ENCODE data around the gene ZNF555. TPM values are rescaled to one million over a fixed set of nuclear protein-coding genes. Genes with fewer than 3 reads are reported as not detected.
"Not testable (repeated sequence)": the region's sequence is repeated elsewhere in the genome, so short reads cannot be mapped to it uniquely, and the experiment has no call there.

The ZNF555 gene
- 4.9 TPM for polyA plus RNA-seq (2013, experiment 1 of 2)
- 4.8 TPM for polyA plus RNA-seq (2013, experiment 2 of 2)

GRCh38 chr19:2840794-2841791 is at the start of gene ZNF555:
Gene ZNF555, plus strand, starts transcription at chr19:2841475. Its CDS starts 98 bp downstream, at chr19:2841573.
- Histone ChIP-seq H2BK5ac (ENCODE audit: low read length) (peak within 1 kb of the TSS; percentile 87), H3K9me3 (replicated peaks in 1 of 2; ENCODE audit: control insufficient read depth in 2 of 2, insufficient read depth in 1 of 2, low read depth in 1 of 2, low read length in 2 of 2) (peaks cover 17 to 62% of the 10 kb centered on the region in 2 donors), H4K91ac (ENCODE audit: low read depth, low read length, poor library complexity) (no peak within 1 kb of the TSS), H3K4me2 (ENCODE audit: insufficient read depth, low read length, poor library complexity, severe bottlenecking) (peak within 1 kb of the TSS; percentile 73), H2BK15ac (ENCODE audit: low read length) (no peak within 1 kb of the TSS), H2BK120ac (ENCODE audit: low read depth, low read length) (peak within 1 kb of the TSS; percentile 50), H3K4me1 (ENCODE audit: control insufficient read depth in 2 of 2, insufficient read depth in 1 of 2, low read depth in 1 of 2, low read length in 2 of 2) (peaks cover 0 to 2% of the 10 kb centered on the region in 2 donors), H3K4me3 (ENCODE audit: low read length in 2 of 2) (peak within 1 kb of the TSS; percentile 97 to 98), H3K36me3 (replicated peaks in 1 of 2; ENCODE audit: control insufficient read depth in 2 of 2, insufficient read depth in 2 of 2, low read length in 2 of 2) (peaks cover 3 to 30% of the 10 kb centered on the region in 2 donors), H2AK5ac (ENCODE audit: low read depth, low read length) (peak within 1 kb of the TSS; percentile 74), H2BK12ac (ENCODE audit: low read length) (no peak within 1 kb of the TSS), H2AFZ (ENCODE audit: low read length) (peak within 1 kb of the TSS; percentile 100), H3K9ac (ENCODE audit: low read depth, low read length, poor library complexity) (peak within 1 kb of the TSS; percentile 90), H4K8ac (ENCODE audit: low read depth, low read length) (peak within 1 kb of the TSS; percentile 30), H3K79me1 (ENCODE audit: low read depth, low read length) (peaks cover 3% of the 10 kb centered on the region), H3K23ac (ENCODE audit: low read depth, low read length, poor library complexity) (peak within 1 kb of the TSS; percentile 73), H3K14ac (ENCODE audit: low read length) (peak within 1 kb of the TSS; percentile 91), H3K4ac (ENCODE audit: low read length) (no peak within 1 kb of the TSS), H3K18ac (ENCODE audit: low read length) (peak within 1 kb of the TSS; percentile 98), H3K27ac (replicated peaks; ENCODE audit: low read length) (peak within 1 kb of the TSS; percentile 87), H3K27me3 (ENCODE audit: control insufficient read depth in 3 of 3, insufficient read depth in 3 of 3, low read depth in 1 of 3, low read length in 3 of 3) (peaks cover 0 to 6% (median 0%) of the 10 kb centered on the region in 3 experiments)
- no CpG with 5 or more reads among the region's 106 CpGs for WGBS, 2 donors (ENCODE audit: extremely low coverage in 2 of 2, insufficient read length in 2 of 2, insufficient replicate concordance in 1 of 2)
- DNase-seq (ENCODE audit: low spot score): peak; percentile 97

DNA sequence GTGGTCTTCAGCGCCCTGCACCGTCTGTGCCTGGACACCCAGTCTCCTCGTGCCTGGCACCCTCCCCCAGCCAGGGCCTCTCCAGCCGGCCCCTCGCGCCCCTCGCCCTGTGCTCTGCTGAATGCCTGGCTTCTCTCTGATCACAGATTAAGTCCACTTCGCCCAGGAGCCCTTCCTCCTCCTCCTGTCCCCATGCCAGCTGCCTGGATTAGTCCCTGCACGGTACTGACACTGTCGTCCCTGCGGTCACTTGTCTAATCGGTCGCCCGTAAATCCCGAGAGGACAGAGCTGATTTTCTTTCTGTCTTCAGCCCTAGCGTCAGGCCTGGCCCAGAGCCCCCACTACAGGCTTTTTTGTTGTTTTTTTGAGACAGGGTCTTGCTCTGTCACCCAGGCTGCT is 49.4 kb upstream of the ZNF555 start:
- H2AK5ac ChIP-seq (ENCODE audit: low read depth, low read length): no peak overlapping the region
- H2BK15ac ChIP-seq (ENCODE audit: low read length): no peak overlapping the region
- H2BK12ac ChIP-seq (ENCODE audit: low read length): no peak overlapping the region
- H2AFZ ChIP-seq (ENCODE audit: low read length): no peak overlapping the region
- H3K79me1 ChIP-seq (ENCODE audit: low read depth, low read length): peaks cover 22% of the 10 kb centered on the region
- no peak overlapping the region for H3K4me2 ChIP-seq (ENCODE audit: insufficient read depth, low read length, poor library complexity, severe bottlenecking)
- no CpG with 5 or more reads among the region's 16 CpGs for WGBS, 2 donors (ENCODE audit: extremely low coverage in 2 of 2, insufficient read length in 2 of 2, insufficient replicate concordance in 1 of 2)
- DNase-seq (ENCODE audit: low spot score): no peak
- no peak overlapping the region for H3K27ac ChIP-seq (replicated peaks; ENCODE audit: low read length)
- H3K4ac ChIP-seq (ENCODE audit: low read length): no peak overlapping the region
- H4K8ac ChIP-seq (ENCODE audit: low read depth, low read length): no peak overlapping the region
- H4K91ac ChIP-seq (ENCODE audit: low read depth, low read length, poor library complexity): no peak overlapping the region
- H2BK5ac ChIP-seq (ENCODE audit: low read length): no peak overlapping the region
- no peaks in the 10 kb centered on the region for H3K9me3 ChIP-seq (replicated peaks in 1 of 2; ENCODE audit: control insufficient read depth in 2 of 2, insufficient read depth in 1 of 2, low read depth in 1 of 2, low read length in 2 of 2)
- no peaks in the 10 kb centered on the region for H3K4me1 ChIP-seq (ENCODE audit: control insufficient read depth in 2 of 2, insufficient read depth in 1 of 2, low read depth in 1 of 2, low read length in 2 of 2)
- H3K4me3 ChIP-seq (ENCODE audit: low read length in 2 of 2): no peak overlapping the region
- peaks cover 43 to 91% of the 10 kb centered on the region in 2 donors for H3K36me3 ChIP-seq (replicated peaks in 1 of 2; ENCODE audit: control insufficient read depth in 2 of 2, insufficient read depth in 2 of 2, low read length in 2 of 2)
- H2BK120ac ChIP-seq (ENCODE audit: low read depth, low read length): no peak overlapping the region
- H3K14ac ChIP-seq (ENCODE audit: low read length): no peak overlapping the region
- no peak overlapping the region for H3K9ac ChIP-seq (ENCODE audit: low read depth, low read length, poor library complexity)
- peak overlapping the region; percentile 31 for H3K23ac ChIP-seq (ENCODE audit: low read depth, low read length, poor library complexity)
- H3K27me3 ChIP-seq (ENCODE audit: control insufficient read depth in 3 of 3, insufficient read depth in 3 of 3, low read depth in 1 of 3, low read length in 3 of 3): no peaks in the 10 kb centered on the region
- no peak overlapping the region for H3K18ac ChIP-seq (ENCODE audit: low read length)

DNA sequence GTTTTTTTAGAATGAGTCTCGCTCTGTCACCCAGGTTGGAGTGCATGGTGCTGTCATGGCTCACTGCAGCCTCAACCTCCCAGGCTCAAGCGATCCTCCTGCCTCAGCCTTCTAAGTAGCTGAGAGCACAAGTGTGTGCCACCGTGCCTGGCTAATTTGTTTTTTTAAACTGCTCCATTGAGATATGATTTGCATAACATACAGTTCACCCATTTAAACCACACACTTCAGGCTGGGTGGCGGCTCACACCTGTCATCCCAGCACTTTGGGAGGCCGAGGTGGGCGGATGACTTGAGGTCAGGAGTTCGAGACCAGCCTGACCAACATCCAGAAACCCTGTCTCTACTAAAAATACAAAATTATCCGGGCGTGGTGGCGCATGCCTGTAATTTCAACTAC is 48.6 kb upstream of the ZNF555 start:
- not testable (repeated sequence) for H3K27me3 ChIP-seq (ENCODE audit: control insufficient read depth in 3 of 3, insufficient read depth in 3 of 3, low read depth in 1 of 3, low read length in 3 of 3); DNase-seq (ENCODE audit: low spot score); H3K9ac ChIP-seq (ENCODE audit: low read depth, low read length, poor library complexity); H2AK5ac ChIP-seq (ENCODE audit: low read depth, low read length); H2BK12ac ChIP-seq (ENCODE audit: low read length); H3K4ac ChIP-seq (ENCODE audit: low read length); H3K23ac ChIP-seq (ENCODE audit: low read depth, low read length, poor library complexity); H2BK15ac ChIP-seq (ENCODE audit: low read length); H3K18ac ChIP-seq (ENCODE audit: low read length); H3K9me3 ChIP-seq (replicated peaks in 1 of 2; ENCODE audit: control insufficient read depth in 2 of 2, insufficient read depth in 1 of 2, low read depth in 1 of 2, low read length in 2 of 2); H2BK5ac ChIP-seq (ENCODE audit: low read length); H3K4me3 ChIP-seq (ENCODE audit: low read length in 2 of 2); H2AFZ ChIP-seq (ENCODE audit: low read length); H3K4me2 ChIP-seq (ENCODE audit: insufficient read depth, low read length, poor library complexity, severe bottlenecking); H2BK120ac ChIP-seq (ENCODE audit: low read depth, low read length); H4K8ac ChIP-seq (ENCODE audit: low read depth, low read length); H3K4me1 ChIP-seq (ENCODE audit: control insufficient read depth in 2 of 2, insufficient read depth in 1 of 2, low read depth in 1 of 2, low read length in 2 of 2); H3K27ac ChIP-seq (replicated peaks; ENCODE audit: low read length); H4K91ac ChIP-seq (ENCODE audit: low read depth, low read length, poor library complexity); H3K14ac ChIP-seq (ENCODE audit: low read length)
- Histone ChIP-seq H3K36me3 (replicated peaks in 1 of 2; ENCODE audit: control insufficient read depth in 2 of 2, insufficient read depth in 2 of 2, low read length in 2 of 2) (peaks cover 48 to 91% of the 10 kb centered on the region in 2 donors), H3K79me1 (ENCODE audit: low read depth, low read length) (peaks cover 22% of the 10 kb centered on the region)
- WGBS, 2 donors (ENCODE audit: extremely low coverage in 2 of 2, insufficient read length in 2 of 2, insufficient replicate concordance in 1 of 2): no CpG with 5 or more reads among the region's 10 CpGs

- H3K4me1 ChIP-seq (ENCODE audit: control insufficient read depth in 2 of 2, insufficient read depth in 1 of 2, low read depth in 1 of 2, low read length in 2 of 2): no peaks in the 10 kb centered on the region
- H4K8ac ChIP-seq (ENCODE audit: low read depth, low read length): no peak overlapping the region
- H3K9ac ChIP-seq (ENCODE audit: low read depth, low read length, poor library complexity): no peak overlapping the region
- H3K36me3 ChIP-seq (replicated peaks in 1 of 2; ENCODE audit: control insufficient read depth in 2 of 2, insufficient read depth in 2 of 2, low read length in 2 of 2): peaks cover 49 to 91% of the 10 kb centered on the region in 2 donors
- H2BK120ac ChIP-seq (ENCODE audit: low read depth, low read length): no peak overlapping the region
- no peak overlapping the region for H2AFZ ChIP-seq (ENCODE audit: low read length)
- no peak overlapping the region for H2BK5ac ChIP-seq (ENCODE audit: low read length)
- no peak overlapping the region for H4K91ac ChIP-seq (ENCODE audit: low read depth, low read length, poor library complexity)
- H3K27me3 ChIP-seq (ENCODE audit: control insufficient read depth in 3 of 3, insufficient read depth in 3 of 3, low read depth in 1 of 3, low read length in 3 of 3): no peaks in the 10 kb centered on the region
- H3K4me2 ChIP-seq (ENCODE audit: insufficient read depth, low read length, poor library complexity, severe bottlenecking): no peak overlapping the region
- H3K23ac ChIP-seq (ENCODE audit: low read depth, low read length, poor library complexity): no peak overlapping the region
- no peak overlapping the region for H3K4me3 ChIP-seq (ENCODE audit: low read length in 2 of 2)
- no peak for DNase-seq (ENCODE audit: low spot score)
- H2BK12ac ChIP-seq (ENCODE audit: low read length): no peak overlapping the region
- H3K27ac ChIP-seq (replicated peaks; ENCODE audit: low read length): no peak overlapping the region
- H3K18ac ChIP-seq (ENCODE audit: low read length): no peak overlapping the region
- WGBS, 2 donors (ENCODE audit: extremely low coverage in 2 of 2, insufficient read length in 2 of 2, insufficient replicate concordance in 1 of 2): no CpG with 5 or more reads among the region's 7 CpGs
- no peaks in the 10 kb centered on the region for H3K9me3 ChIP-seq (replicated peaks in 1 of 2; ENCODE audit: control insufficient read depth in 2 of 2, insufficient read depth in 1 of 2, low read depth in 1 of 2, low read length in 2 of 2)
- H3K79me1 ChIP-seq (ENCODE audit: low read depth, low read length): peaks cover 19% of the 10 kb centered on the region
- no peak overlapping the region for H3K14ac ChIP-seq (ENCODE audit: low read length)
- no peak overlapping the region for H3K4ac ChIP-seq (ENCODE audit: low read length)
- no peak overlapping the region for H2AK5ac ChIP-seq (ENCODE audit: low read depth, low read length)
- H2BK15ac ChIP-seq (ENCODE audit: low read length): no peak overlapping the region
Measured at GRCh38 chr19:2793126-2793525, 48.1 kb upstream of the ZNF555 start.
